OCI-LY7 (cell line): ENCODE measurements around the gene HIP1. TPM values are rescaled to one million over a fixed set of nuclear protein-coding genes. Genes with fewer than 3 reads are reported as not detected.
"Not testable (repeated sequence)": the region's sequence is repeated elsewhere in the genome, so short reads cannot be mapped to it uniquely, and the experiment has no call there.

Experiments
- BruUV-seq: library from RNA; stranded (reverse); fragments of 400-500 nt; replicated peaks from 2 replicates; lab custom pipeline; 2021; lab: Mats Ljungman, UMichigan
- CTCF ChIA-PET: fragments of 300-600 bp; sonication (Branson Sonifier 250); formaldehyde crosslinking; loops from one replicate; lab custom pipeline; 2022; ENCODE audit warnings: antibody characterized with exemption; ENCODE audit not compliant: unreplicated experiment; lab: Charles Lee
- POLR2A ChIA-PET: fragments of 300-600 bp; sonication (Branson Sonifier 250); formaldehyde crosslinking; loops from one replicate; lab custom pipeline; 2022; ENCODE audit warnings: antibody characterized with exemption; lab: Charles Lee
- DNase-seq: peaks from one replicate; pipeline ENCODE4 v3.0.0-alpha.2; 2015; ENCODE audit warnings: low spot score
- H2AFZ ChIP-seq: fragments of 200-600 bp; sonication (generic), shearing (Covaris generic); 2 replicates; pipeline ENCODE4 v1.6.1; 2014; ENCODE audit warnings: mild to moderate bottlenecking, antibody characterized with exemption, low read length, moderate library complexity
- H3K27ac ChIP-seq: fragments of 200-600 bp; sonication (generic); 2 replicates; pipeline ENCODE4 v1.5.1; 2014; ENCODE audit warnings: mixed run types, low read depth, mild to moderate bottlenecking, moderate library complexity, low read length, inconsistent platforms; ENCODE audit not compliant: poor library complexity, severe bottlenecking
- H3K36me3 ChIP-seq: fragments of 200-600 bp; sonication (generic); 2 replicates; pipeline ENCODE4 v1.6.1; 2014; ENCODE audit warnings: mild to moderate bottlenecking, antibody characterized with exemption, low read length, moderate library complexity, mixed read lengths; ENCODE audit not compliant: insufficient read depth
- H3K4me1 ChIP-seq: fragments of 200-600 bp; sonication (generic); 2 replicates; pipeline ENCODE4 v1.5.1; 2014; ENCODE audit warnings: mild to moderate bottlenecking, low read length; ENCODE audit not compliant: insufficient read depth, poor library complexity, severe bottlenecking
- H3K4me2 ChIP-seq: fragments of 200-600 bp; sonication (generic); 2 replicates; pipeline ENCODE4 v1.6.1; 2014; ENCODE audit warnings: mild to moderate bottlenecking, low read length
- H3K4me3 ChIP-seq: fragments of 200-600 bp; sonication (generic); 2 replicates; pipeline ENCODE4 v1.5.1; 2014; ENCODE audit warnings: mild to moderate bottlenecking, low read depth, low read length; ENCODE audit not compliant: poor library complexity, severe bottlenecking
- H3K79me2 ChIP-seq: fragments of 200-600 bp; sonication (generic); 2 replicates; pipeline ENCODE4 v1.6.1; 2016; ENCODE audit warnings: low read depth, mild to moderate bottlenecking, low read length, moderate library complexity, mixed read lengths; ENCODE audit not compliant: insufficient read depth
- H3K9me2 ChIP-seq: fragments of 200-600 bp; sonication (generic); 2 replicates; pipeline ENCODE4 v1.6.1; 2016; ENCODE audit warnings: mild to moderate bottlenecking, low read length, mixed read lengths; ENCODE audit not compliant: insufficient read depth
- H3K9me3 ChIP-seq: fragments of 200-600 bp; sonication (generic); 2 replicates; pipeline ENCODE4 v1.6.1; 2014; ENCODE audit warnings: mild to moderate bottlenecking, mixed run types, low read length, mixed read lengths
- H4K20me1 ChIP-seq: fragments of 200-600 bp; sonication (generic); 2 replicates; pipeline ENCODE4 v1.6.1; 2014; ENCODE audit warnings: mild to moderate bottlenecking, antibody characterized with exemption, low read length, moderate library complexity, mixed read lengths; ENCODE audit not compliant: insufficient read depth
- EZH2phosphoT487 ChIP-seq: fragments of 200-600 bp; sonication (generic); IDR thresholded peaks from 2 replicates; pipeline ENCODE4 v1.6.1; 2018; ENCODE audit warnings: low read depth, borderline replicate concordance, mild to moderate bottlenecking, mixed run types, antibody characterized with exemption, low read length, moderate library complexity, mixed read lengths
- intact Hi-C: fragments of 100-400 bp; cut with micrococcal nuclease; formaldehyde crosslinking; loops from one replicate; pipeline ENCODE4 v1.10.0; 2022; ENCODE audit not compliant: unreplicated experiment
- total RNA-seq, 2 experiments: library from RNA; depleted of rRNA in 1 of 2; stranded (reverse); fragments of >200 nt in 1 of 2; shearing (Covaris generic) in 1 of 2; gene quantifications; 2 replicates each; pipeline ENCODE4 v1.2.3, GENCODE V29; 2014 to 2022
- TF ChIP-seq, protein P1 (sequence below): fragments of 200-600 bp; sonication (generic); conservative IDR thresholded peaks from 2 replicates; pipeline ENCODE4 v1.5.1; 2014; ENCODE audit warnings: mild to moderate bottlenecking, antibody characterized with exemption, low read length, moderate library complexity, mixed read lengths

HIP1 gene
- total RNA-seq, 2 experiments from 2014 or later, result 15.0 to 27.8 TPM

DNA sequence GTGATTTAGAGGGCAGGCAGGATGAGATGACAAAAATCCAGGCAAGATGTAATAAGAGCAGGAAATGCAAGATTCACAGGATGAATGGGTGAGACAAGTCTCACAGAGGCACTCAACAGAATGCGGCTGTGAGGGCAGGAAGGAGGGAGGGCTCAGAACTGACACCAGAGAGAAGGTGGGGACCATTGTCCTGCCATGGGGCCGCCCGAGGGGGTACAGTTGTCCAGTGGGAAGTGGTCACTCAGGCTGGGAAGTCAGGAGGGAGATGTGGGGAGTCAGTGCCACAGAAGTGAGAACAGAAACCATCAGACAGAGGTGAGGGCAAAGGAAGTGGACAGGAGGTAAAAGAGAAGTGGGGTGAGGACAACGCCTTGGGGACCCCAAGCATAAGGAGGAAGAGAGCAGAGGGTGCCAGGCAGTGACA lies 8.9 kb downstream of the HIP1 start:
- H3K27ac ChIP-seq, result peak overlapping the region; percentile 54
- ChIA-PET POLR2A (interaction anchor here (0.6 to 3.2 kb wide), 3 partner anchors 10 to 24 kb away, joined by 3 to 17 read pairs (median 4); partner anchors contain the start of gene HIP1), CTCF (no interaction called here)
- peaks cover 16% of the 10 kb centered on the region; the same call in 1 of the 2 replicates for H3K79me2 ChIP-seq
- H3K4me3 ChIP-seq, result no peak overlapping the region
- H3K4me2 ChIP-seq, result peak overlapping the region; percentile 45
- BruUV-seq, result no TSS peak
- intact Hi-C loops, result loop anchor here (10.0 kb wide), 1 partner anchor 205 kb away; no protein-coding TSS in a partner anchor
- DNase-seq, result no peak
- peaks cover 88% of the 10 kb centered on the region for H3K4me1 ChIP-seq
- H3K36me3 ChIP-seq, result peaks cover 6% of the 10 kb centered on the region; the same call in 1 of the 2 replicates
- no peaks in the 10 kb centered on the region for H3K9me2 ChIP-seq
- TF ChIP-seq EZH2phosphoT487, result no peak
- TF ChIP-seq, protein P1, sequence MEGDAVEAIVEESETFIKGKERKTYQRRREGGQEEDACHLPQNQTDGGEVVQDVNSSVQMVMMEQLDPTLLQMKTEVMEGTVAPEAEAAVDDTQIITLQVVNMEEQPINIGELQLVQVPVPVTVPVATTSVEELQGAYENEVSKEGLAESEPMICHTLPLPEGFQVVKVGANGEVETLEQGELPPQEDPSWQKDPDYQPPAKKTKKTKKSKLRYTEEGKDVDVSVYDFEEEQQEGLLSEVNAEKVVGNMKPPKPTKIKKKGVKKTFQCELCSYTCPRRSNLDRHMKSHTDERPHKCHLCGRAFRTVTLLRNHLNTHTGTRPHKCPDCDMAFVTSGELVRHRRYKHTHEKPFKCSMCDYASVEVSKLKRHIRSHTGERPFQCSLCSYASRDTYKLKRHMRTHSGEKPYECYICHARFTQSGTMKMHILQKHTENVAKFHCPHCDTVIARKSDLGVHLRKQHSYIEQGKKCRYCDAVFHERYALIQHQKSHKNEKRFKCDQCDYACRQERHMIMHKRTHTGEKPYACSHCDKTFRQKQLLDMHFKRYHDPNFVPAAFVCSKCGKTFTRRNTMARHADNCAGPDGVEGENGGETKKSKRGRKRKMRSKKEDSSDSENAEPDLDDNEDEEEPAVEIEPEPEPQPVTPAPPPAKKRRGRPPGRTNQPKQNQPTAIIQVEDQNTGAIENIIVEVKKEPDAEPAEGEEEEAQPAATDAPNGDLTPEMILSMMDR, result no peak
- no peak overlapping the region for H2AFZ ChIP-seq
- H3K9me3 ChIP-seq, result no peaks in the 10 kb centered on the region
- no peaks in the 10 kb centered on the region for H4K20me1 ChIP-seq

DNA sequence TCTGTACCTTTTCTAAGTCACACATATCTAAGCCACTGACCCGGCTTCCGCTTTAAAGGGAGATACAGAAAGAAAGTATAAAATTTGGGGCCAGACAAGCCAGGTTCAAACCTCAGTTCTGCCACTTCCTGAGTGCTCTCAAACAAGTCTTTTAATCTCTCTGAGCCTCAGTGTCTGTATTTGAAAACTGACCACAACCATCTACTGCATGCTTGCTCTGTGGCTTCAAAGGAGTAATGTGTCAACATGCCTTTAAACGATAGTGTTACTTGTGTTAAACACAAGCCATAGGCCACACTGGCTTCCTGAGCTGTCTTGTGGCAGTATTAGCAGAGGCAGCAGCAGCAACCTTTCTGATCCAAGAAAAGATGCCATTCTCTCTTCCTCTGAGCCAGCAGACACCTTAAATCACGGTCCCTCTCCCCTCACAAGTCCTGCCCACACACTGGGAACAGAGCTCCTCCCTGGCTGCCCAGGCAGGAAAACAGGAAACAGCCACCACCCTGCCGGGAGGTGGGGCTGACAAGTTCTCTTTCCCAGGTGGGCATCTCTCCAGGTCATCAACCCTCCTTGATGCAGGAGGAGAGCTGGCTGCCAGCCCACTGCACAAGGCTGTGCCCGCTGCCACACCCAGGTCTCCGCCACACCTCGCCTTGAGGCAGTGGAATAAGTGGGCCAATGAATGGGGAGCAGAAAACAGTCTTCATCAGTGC lies 10.7 kb downstream of the HIP1 start:
- CTCF ChIA-PET, result interaction anchor here (0.7 kb wide), 1 partner anchor 35 kb away, joined by 3 read pairs; no protein-coding TSS in a partner anchor
- DNase-seq, result peak; percentile 53

DNA sequence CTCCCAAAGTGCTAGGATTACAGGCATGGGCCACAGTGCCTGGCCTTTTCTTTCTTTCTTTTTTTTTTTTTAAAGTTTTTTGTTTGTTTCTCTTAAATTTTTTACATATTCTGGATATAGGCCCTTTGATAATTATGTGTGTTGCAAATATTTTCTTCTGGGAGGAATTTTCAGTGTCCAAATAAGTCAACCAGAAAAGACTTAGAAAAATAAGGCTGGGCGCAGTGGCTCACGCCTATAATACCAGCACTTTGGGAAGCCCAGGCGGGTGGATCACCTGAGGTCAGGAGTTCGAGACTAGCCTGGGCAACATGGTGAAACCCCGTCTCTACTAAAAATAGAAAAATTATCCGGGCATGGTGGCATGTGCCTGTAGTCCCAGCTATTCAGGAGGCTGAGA lies 11.4 kb downstream of the HIP1 start:
- BruUV-seq, H3K36me3 ChIP-seq, CTCF ChIA-PET, H3K9me2 ChIP-seq, H3K79me2 ChIP-seq, DNase-seq, H3K9me3 ChIP-seq, H4K20me1 ChIP-seq, H3K4me3 ChIP-seq, intact Hi-C loops: not testable (repeated sequence)
- H3K27ac ChIP-seq, result peak overlapping the region; percentile 79
- peak overlapping the region; percentile 63 for H3K4me2 ChIP-seq
- POLR2A ChIA-PET, result interaction anchor here (0.6 kb wide), 2 partner anchors 64 to 108 kb away, joined by 3 to 4 read pairs; no protein-coding TSS in a partner anchor
- H2AFZ ChIP-seq, result peak overlapping the region; percentile 60; the same call in 1 of the 2 replicates
- peaks cover 94% of the 10 kb centered on the region for H3K4me1 ChIP-seq

More for the DNA sequence above, 10.7 kb downstream of the HIP1 start:
- TF ChIP-seq EZH2phosphoT487, result no peak
- TF ChIP-seq, protein P1, result no peak
- peak overlapping the region; percentile 63 for H3K4me2 ChIP-seq
- H3K9me3 ChIP-seq, result no peaks in the 10 kb centered on the region
- peak overlapping the region; percentile 13 for H3K4me3 ChIP-seq
- H3K36me3 ChIP-seq, result peaks cover 4% of the 10 kb centered on the region; the same call in 1 of the 2 replicates
- H3K4me1 ChIP-seq, result peaks cover 94% of the 10 kb centered on the region
- H4K20me1 ChIP-seq, result no peaks in the 10 kb centered on the region
- no peaks in the 10 kb centered on the region for H3K9me2 ChIP-seq
- H3K27ac ChIP-seq, result peak overlapping the region; percentile 79
- H2AFZ ChIP-seq, result peak overlapping the region; percentile 60; the same call in 1 of the 2 replicates
- peaks cover 9% of the 10 kb centered on the region; the same call in 1 of the 2 replicates for H3K79me2 ChIP-seq
- POLR2A ChIA-PET, result interaction anchor here (0.6 kb wide), 3 partner anchors 37 to 109 kb away, joined by 3 to 4 read pairs (median 3); no protein-coding TSS in a partner anchor
- no TSS peak for BruUV-seq
- intact Hi-C loops, result no loop called here
